GM21367 (cell line): ENCODE data around the gene ZNF12.
"Not testable (repeated sequence)": the region's sequence is repeated elsewhere in the genome, so short reads cannot be mapped to it uniquely, and the experiment has no call there.

Experiments used
- ATAC-seq: cut with Tn5 transposase; IDR thresholded peaks from one replicate; pipeline ENCODE4 v1.9.1; 2021; ENCODE audit not compliant: unreplicated experiment

Gene ZNF12

DNA sequence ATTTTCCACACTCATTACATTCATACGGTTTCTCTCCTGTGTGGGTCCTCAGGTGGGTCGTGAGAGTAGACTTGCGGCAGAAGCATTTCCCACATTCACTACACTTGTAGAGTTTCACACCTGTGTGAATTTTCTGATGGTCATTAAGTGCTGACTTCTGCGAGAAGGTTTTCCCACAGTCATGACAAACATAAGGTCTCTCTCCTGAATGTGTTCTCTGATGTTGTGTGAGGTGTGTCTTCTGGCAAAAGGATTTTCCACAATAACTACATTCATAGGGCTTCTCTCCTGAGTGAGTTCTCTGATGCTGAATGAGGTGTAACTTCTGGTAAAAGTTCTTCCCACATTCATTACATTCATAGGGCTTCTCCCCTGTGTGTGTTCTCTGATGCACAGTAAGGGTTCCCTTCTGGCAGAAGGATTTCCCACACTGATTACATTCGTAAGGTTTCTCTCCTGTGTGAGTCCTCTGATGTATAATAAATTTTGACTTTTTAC, 15.1 kb downstream of the ZNF12 start:
- no peak for ATAC-seq

DNA sequence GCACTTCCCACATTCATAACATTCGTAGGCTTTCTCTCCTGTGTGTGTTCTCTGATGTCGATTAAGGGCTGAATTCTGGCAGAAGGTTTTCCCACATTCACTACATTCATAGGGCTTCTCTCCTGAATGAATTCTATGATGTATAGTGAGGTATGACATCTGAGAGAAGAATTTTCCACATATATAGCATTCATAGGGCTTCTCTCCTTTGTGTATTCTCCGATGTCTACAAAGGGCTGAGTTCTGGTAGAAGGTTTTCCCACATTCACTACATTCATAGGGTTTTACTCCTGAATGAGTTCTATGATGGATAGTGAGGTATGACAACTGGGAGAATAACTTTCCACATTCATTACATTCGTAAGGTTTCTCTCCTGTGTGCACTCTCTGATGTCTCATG, 15.6 kb downstream of the ZNF12 start:
- no peak for ATAC-seq

DNA sequence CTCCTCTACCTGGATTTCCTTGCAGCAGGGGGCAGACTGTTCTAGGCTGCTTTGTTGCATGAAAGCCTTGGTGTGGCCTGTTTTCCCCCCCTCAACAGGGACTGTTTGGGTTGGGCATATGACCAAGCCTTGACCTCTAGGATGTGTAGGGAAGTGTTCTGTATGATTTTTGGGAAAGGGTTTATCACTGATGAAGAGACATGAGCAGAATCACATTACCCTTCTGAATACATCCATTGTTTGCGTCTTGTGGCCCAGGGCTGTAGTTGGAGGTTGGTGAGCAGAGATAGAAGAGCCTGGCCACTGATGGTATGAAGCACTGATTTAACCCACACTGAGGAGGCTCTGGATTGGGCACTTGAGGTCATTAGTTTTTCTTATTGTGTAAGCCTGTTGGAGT, 26.6 kb downstream of the ZNF12 start:
- no peak for ATAC-seq

DNA sequence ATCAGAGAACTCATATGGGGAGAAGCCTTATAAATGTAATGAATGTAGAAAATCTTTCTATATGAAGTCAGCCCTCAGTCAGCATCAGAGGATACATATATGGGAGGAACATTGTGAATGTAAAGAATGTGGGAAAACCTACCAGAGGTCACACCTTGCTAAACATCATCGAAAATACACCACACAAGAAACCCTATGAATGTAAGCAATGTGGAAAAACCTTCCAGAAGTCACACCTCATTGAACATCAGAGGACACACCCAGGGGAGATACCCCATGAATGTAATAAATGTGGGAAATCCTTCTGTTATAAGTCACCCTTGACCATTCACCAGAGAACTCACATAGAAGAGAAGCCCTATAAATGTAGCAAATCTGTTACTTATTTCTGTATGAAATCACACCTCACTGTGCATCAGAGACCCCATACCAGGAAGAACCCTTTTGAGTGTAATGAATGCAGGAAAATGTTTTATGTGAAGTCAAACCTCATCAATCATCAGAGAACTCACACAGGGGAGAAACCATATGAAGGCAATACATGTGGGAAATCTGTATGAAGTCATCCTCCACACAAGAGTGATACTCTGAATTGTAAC, 30.8 kb downstream of the ZNF12 start:
- ATAC-seq: no peak

DNA sequence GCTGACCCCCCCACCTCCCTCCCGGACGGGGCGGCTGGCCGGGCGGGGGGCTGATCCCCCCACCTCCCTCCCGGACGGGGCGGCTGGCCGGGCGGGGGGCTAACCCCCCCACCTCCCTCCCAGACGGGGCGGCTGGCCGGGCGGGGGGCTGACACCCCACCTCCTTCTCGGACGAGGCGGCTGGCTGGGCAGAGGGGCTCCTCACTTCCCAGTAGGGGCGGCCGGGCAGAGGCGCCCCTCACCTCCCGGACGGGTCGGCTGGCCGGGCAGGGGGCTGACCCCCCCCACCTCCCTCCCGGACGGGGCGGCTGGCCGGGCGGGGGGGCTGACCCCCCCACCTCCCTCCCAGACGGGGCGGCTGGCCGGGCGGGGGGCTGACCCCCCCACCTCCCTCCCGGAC, 35.9 kb downstream of the ZNF12 start:
- ATAC-seq: not testable (repeated sequence)

DNA sequence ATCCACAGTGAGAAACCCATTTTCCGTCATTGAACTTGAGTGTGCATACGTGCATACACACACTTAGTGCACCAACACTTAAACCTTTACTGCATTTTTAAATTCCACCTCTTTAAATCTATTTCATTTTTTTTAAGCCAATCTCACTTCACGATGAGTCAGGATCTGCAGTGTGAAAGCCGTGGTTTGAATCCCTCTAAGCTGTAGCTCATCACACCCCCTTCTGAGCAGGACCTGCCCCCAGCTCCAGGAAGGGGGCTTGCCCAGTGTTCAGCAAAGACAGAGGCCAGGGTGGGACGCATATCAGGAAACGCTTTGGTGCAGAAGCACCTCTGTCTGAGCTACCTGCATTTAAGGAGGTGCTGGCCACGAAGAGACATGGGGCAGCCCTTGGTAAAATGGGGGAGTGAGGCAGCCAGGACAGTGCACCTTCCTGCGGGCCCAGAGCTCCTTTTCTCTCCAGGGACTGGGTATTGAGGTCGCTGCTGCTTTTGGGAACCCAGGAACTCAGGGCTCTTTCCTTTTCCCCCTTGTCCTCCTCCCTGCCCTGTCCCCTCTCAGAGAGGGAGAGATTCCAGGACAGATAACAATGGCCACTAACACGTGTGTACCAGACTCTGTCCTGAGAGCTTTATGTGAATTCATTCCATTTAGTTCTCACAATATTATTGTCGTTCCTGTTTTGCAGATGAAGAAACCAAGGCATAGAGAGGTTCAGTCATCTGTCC, 48.0 kb downstream of the ZNF12 start:
- ATAC-seq: no peak

DNA sequence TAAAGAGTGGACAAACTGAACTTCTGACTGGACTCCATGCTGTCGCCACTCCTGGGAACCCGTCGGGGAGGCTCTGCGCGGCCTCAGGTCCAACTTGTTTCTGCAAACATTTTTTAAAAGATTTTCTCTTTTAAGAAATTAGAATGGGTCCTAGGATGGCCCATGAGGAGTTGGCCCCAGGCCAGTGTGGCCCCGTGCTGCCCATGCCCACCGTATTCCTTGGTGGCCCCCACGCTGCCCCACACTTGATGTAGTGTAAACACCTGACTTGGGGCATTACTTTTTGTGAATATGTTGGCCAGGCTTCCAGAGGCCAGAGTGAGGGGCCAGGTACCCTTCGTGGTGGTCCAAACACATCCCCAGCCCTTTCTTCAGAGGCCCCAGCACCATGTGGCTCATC, 50.3 kb downstream of the ZNF12 start:
- ATAC-seq: no peak

DNA sequence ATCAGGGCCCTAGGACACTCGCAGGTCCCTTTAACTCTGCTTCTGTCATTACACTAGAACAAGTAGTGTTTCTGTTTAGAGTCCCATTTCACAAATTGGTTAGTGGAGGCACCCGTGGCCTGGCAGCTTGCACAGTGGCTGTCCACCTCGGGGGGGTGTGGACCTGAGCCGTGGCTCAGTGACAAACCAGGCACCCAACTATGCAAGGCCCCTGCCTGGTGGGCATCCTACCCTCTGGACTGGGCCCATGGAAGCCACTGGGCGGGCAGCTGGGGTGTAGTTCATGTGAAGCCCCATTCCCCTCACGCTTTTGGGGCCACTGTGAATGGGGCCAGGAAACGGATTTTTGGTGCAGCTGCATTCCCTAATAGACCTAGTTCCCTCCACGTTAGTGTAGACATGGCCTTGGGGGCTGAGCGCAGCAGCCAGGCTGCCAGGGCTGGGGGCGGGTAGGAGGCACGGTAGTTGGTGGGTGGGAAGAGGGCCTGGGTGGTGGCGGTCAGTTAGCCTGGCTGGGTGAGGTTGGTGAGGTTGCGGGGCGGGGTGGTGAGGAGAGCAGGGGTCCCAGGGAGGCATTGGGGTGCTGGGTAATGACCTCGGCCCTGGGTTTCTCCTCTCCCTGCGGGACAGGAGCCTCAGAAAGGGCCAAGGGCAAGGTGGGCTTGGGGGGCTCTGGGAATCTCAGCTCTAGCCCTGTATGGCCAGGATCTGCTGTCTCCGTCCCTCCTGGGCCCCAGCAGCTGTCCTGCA, 50.9 kb downstream of the ZNF12 start:
- ATAC-seq: no peak

DNA sequence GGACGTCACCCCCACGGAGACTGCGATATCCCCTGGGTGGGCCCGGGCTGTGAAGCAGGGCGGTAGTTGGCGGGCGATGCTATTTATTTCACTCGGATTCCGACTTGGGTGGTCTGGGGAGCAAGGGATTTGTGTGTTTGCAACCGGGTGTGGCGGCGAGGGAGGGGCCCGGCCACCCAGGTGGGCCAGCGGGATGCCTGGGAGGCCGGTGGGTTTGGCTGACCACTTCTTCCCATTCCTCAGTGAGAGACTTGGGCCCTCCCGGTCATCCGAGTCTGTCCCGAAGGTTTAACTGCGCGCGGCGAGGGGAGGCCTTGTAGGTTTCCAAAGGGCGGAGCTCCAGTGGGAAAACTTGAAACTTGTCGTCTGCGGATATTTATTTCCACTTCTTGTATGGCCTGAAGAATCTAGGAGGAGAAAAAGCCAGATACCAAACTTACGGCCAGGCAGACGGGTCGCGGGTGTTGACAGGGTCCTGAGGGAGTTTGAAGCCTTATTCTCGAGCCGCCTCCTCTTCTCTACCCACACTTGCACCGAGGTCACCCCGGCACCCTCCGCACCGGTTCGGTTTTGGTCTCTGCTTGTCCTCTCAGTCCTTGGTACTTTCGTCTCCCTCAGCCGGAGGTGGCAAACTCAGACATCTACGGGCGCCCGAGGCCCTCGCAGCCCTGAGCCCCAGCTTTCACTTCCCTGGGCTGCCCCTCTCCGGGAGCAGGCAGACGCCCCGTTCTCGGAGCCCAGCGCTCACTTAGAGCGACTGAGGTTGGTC, 51.7 kb downstream of the ZNF12 start:
- no peak for ATAC-seq

DNA sequence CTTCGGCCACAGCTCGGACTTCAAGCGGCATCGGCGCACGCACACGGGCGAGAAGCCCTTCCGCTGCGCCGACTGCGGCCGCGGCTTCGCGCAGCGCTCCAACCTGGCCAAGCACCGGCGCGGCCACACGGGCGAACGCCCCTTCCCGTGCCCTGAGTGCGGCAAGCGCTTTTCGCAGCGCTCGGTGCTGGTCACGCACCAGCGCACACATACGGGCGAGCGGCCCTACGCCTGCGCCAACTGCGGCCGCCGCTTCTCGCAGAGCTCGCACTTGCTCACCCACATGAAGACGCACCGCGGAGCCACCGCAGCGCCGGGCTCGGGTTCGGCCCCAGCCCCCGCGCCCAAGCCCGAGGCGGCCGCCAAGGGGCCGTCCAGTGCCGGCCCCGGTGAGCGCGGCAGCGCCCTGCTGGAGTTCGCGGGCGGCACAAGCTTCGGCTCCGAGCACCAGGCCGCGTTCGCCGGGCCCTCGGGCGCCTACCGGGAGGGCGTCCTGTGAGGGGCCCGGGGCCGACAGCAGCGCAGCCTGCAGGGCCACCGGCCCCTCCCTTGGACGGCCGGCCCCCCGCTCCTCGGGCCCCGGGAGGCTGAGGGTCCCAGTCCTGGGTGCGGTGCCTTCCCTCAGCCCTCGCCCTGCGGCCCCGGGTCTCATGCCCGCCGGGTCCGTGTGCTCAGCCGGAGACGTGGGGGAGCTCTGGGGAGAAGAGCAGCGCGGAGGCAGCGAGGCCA, 52.5 kb downstream of the ZNF12 start:
- no peak for ATAC-seq

DNA sequence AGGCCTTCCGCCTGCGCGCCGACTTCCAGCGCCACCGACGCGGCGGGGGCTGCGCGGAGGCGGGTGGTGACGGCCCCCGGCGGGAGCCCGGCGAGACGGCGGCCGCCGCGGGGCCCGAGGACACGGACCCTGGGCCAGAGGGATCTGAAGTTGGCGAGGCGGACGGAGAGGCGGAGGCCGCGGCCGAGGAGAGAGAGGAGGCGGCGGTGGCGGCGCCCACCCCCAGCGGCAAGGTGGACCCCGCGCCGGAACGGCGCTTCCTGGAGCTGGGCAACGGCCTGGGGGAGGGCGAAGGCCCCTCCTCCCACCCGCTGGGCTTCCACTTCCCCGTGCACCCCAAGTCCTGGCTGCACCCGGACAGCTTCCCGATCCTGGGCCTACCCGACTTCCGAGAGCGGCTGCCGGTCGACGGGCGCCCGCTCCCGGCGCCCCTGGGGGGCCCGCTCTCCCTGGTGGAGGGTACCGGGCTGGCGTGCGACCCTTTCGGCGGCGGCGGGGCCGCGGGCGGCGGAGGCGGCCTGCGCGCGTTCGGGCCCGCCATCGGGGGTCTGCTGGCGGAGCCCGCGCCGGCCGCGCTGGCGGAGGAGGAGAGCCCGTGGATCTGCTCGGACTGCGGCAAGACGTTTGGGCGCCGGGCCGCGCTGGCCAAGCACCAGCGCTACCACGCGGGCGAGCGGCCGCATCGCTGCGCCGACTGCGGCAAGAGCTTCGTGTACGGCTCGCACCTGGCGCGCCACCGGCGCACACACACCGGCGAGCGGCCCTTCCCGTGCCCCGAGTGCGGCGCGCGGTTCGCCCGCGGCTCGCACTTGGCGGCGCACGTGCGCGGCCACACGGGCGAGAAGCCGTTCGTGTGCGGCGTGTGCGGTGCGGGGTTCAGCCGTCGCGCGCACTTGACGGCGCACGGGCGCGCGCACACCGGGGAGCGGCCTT, 53.4 kb downstream of the ZNF12 start:
- no peak for ATAC-seq

DNA sequence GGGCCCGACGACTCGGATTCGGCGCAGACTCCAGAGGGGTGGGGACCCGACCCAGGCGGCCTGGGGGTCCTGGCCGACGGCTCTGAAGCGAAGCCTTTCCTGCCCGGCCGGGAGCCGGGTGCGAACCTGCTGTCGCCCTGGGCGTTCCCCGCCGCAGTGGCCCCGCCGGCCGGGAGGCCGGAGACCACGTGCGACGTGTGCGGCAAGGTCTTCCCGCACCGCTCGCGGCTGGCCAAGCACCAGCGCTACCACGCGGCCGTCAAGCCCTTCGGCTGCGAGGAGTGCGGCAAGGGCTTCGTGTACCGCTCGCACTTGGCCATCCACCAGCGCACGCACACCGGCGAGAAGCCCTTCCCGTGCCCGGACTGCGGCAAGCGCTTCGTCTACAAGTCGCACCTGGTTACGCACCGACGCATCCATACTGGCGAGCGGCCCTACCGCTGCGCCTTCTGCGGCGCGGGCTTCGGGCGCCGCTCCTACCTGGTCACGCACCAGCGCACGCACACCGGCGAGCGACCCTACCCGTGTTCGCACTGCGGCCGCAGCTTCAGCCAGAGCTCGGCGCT, 54.2 kb downstream of the ZNF12 start:
- ATAC-seq: no peak

DNA sequence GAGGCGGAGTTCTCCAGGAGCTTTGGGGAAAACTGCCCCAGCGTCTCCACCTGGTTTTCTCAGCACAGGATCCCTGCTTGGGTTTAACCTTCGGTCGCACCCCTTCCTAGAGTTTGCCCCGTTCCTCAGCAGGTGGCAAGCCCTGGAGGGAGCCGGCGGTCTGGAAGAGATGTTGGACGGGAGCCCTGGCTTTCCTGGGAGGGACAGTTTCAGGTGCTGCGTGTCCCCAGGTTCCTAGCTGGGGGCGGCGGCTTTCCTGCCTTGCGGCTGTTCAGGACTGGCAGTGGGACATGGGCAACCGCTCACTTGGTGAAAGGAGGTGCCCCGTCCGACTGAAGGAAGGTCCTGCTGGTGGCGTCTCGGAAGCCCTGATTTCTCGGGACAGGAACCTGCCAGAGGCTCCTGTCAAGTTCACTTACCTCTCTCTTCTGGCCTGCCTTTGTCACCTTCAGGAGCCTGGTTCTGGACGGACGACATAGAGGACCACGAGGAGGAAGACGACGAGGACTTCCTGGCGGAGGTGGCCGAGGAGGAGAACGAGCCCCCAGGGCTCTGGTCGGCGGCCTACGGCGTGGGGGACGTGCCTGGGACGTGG, 54.8 kb downstream of the ZNF12 start:
- ATAC-seq: no peak

DNA sequence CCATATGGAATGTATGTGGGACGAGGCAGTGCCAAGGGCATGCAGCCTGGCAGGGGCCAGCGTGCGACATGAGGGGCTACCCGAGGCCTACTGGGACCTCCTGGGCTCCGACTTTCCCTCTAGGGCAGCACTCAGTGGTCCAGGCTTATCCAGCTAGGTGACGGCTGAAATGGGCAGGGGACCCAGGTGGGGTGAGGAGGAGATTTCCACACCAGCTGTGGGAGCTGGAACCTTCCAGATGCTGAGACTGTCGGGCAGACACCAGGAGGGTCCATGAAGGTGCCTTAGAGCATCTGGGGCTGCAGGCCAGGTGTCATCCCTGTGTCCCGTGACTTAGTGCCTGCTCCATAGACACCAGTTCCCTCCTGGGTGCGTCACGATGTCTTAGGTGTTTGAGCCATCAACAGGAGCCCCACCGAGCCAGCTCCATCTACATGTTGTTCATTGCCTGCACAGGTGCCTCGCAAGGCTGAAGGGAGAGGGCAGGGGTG, 56.2 kb downstream of the ZNF12 start:
- no peak for ATAC-seq

DNA sequence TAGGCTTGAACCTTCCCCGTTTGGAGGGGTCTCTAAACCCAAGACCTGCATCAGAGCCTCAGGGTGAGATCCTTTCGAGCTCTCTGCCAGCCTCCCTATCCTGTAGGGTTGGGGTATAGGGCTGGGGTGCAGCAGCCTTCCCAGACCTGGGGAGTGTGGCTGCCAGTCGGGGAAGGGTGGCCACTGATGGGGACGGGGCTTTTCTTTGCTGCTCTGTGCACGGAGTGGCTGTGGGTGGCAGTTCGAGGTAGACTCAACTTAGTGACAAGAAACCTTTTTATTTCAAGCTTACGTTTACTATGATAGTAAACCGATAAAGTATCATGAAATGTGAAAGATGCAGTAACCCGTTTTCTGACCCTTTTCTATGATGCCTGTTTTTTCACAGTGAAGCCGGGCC, 56.7 kb downstream of the ZNF12 start:
- no peak for ATAC-seq

DNA sequence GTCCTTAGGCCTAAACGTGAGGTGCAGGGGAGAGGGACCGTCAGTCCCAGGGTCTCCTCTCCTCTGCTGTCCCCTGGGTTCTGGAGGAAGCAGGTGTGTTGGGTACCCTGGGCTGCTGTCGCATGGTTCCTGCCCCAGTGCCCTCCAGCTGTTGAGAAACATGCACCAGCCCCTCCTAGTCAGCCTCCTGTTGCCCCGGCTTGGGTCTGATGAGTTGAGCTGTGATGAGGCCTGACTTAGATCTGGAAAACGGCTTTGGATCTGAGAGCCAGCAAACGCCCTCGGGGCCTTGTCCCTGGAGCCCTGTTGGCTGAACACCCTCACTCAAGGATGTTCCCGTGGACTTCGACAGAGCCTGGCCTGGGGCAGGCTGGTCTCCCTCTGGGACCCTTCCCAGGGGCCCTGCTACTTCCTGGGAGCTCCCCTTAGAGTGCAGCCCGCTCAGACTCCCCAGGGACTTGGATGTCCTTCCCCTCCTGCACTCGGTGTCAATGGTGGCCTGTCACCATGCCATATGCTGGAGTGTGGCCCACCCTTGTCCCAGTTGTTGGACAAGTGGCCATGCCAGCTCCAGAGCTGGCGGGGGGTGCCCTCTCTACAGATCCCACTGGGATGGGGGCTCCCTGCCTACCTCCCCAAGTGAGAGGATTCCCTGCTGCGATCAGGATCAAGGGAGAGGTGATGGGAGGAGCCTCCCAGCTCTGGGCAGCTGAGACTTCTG, 57.3 kb downstream of the ZNF12 start:
- no peak for ATAC-seq

DNA sequence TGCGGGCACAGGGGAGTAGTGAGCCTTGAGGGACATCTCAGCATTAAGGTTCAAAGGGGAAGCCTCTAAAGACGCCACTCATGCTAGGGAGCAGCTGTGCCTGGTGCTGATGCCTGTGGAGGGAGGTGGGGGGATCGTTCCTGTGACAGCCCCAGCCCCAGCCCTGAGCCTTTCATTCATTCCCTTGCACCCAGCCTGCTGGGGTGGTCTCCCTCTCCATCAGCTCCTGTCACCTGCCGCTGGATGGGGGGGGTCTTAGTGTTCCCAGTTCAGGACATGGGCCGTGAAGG, 58.0 kb downstream of the ZNF12 start:
- no peak for ATAC-seq

DNA sequence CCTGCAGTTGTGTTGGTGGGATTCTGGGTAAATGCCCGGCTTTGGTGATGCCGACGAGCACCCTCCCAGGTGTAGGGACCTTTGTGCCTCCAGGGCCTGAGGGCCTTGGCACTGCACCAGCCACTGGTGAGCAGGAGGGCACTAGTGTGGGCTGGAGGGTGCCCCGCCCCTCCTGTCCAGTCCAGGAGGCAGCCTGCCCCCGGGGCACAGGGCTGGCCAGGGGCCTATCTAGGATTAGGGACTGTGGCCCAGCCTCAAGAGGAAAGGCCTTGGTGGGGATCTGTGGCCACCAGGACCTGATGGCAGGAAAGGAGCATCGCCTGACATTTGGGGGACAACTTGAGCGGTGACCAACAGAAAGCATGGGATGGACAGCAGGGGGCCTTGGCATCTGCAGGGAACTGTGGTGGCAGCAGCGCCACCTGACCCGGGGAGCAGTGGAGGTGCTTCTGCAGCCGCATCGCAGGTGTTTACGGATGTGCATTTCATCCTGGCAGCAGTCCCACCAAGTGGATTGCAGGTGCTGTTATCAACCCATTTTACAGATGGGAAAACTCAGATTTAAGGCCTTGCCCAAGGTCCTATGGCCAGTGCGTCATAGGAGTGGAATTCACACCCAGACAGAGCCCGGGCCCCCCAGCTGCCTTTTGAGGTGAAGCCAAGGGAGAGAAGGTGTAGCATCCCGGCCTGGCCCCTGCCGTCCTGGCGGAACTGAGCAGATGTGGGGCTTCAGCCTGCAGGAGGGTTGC, 58.5 kb downstream of the ZNF12 start:
- no peak for ATAC-seq
